ENCODE results near the gene AAMDC. TPM values are rescaled to one million over a fixed set of nuclear protein-coding genes. Genes with fewer than 3 reads are reported as not detected.
"Not testable (repeated sequence)": the region's sequence is repeated elsewhere in the genome, so short reads cannot be mapped to it uniquely, and the experiment has no call there.

AAMDC gene
- total RNA-seq, 1 experiment from 2014 or later = 22.8 TPM

DNA sequence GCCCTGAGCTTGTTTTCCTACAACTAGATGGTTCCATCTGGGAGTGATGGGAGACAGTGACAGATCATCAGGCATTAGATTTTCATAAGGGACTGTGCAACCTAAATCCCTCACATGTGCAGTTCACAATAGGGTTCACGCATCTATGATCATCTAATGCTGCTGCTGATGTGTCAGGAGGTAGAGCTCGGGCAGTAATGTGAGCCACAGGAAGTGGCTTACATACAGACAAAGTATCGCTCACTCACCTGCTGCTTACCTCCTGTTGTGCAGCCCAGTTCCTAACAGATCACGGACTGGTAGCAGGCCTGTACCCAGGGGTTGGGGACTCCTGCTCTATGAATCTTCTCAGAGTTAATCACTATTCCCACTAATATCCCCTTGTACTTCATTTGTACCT lies 12.4 kb downstream of the AAMDC start (continued):
- TF ChIP-seq FOXP4 (CRISPR knock-in tag; IDR thresholded peaks at IDR 0.05) = no peak

GRCh38 chr11:77842441-77843121 lies 21.6 kb downstream of the AAMDC start:
- Mint-ChIP-seq H3K27ac (no peak overlapping the region), H3K27me3 (ENCODE audit: low read depth) (no peaks in the 10 kb centered on the region), H3K4me1 (no peaks in the 10 kb centered on the region), H3K36me3 (peaks cover 44% of the 10 kb centered on the region), H3K9me3 (peaks cover 33% of the 10 kb centered on the region), H3K4me3 (no peak overlapping the region)
- ChIA-PET CTCF (no interaction called here), POLR2A (no interaction called here)
- TF ChIP-seq IRF2 (CRISPR knock-in tag; IDR thresholded peaks at IDR 0.05; ENCODE audit: borderline replicate concordance, low read depth) (no peak), SMAD3 (CRISPR knock-in tag; IDR thresholded peaks at IDR 0.05; ENCODE audit: borderline replicate concordance) (no peak), ZNF396 (CRISPR knock-in tag; IDR thresholded peaks at IDR 0.05; ENCODE audit: borderline replicate concordance) (no peak), ZBTB21 (CRISPR knock-in tag; IDR thresholded peaks at IDR 0.05; ENCODE audit: borderline replicate concordance) (no peak), GRHL2 (CRISPR knock-in tag; IDR thresholded peaks at IDR 0.05; ENCODE audit: insufficient replicate concordance, severe bottlenecking) (no peak), TEAD1 (CRISPR knock-in tag; IDR thresholded peaks at IDR 0.05) (no peak), MXD4 (CRISPR knock-in tag; IDR thresholded peaks at IDR 0.05; ENCODE audit: borderline replicate concordance) (no peak), NFATC4 (CRISPR knock-in tag; IDR thresholded peaks at IDR 0.05) (no peak), ETV6 (CRISPR knock-in tag; IDR thresholded peaks at IDR 0.05) (no peak), NFYB (CRISPR knock-in tag; conservative IDR thresholded peaks at IDR 0.05; ENCODE audit: low read depth) (no peak), ATF3 (CRISPR knock-in tag; conservative IDR thresholded peaks at IDR 0.05) (no peak), CBFB (CRISPR knock-in tag; IDR thresholded peaks at IDR 0.05; ENCODE audit: low read depth) (no peak), ZNF138 (CRISPR knock-in tag; conservative IDR thresholded peaks at IDR 0.05) (no peak), SOX15 (CRISPR knock-in tag; IDR thresholded peaks at IDR 0.05) (no peak), SP1 (CRISPR knock-in tag; conservative IDR thresholded peaks at IDR 0.05) (no peak), TP53 (CRISPR knock-in tag; IDR thresholded peaks at IDR 0.05) (no peak), ELF4 (CRISPR knock-in tag; IDR thresholded peaks at IDR 0.05; ENCODE audit: low read depth) (no peak), FOXJ3 (CRISPR knock-in tag; IDR thresholded peaks at IDR 0.05; ENCODE audit: borderline replicate concordance) (no peak), PREB (CRISPR knock-in tag; IDR thresholded peaks at IDR 0.05; ENCODE audit: borderline replicate concordance) (no peak)
- no peak for DNase-seq (ENCODE audit: low spot score)
- no peak for ATAC-seq

- ATAC-seq; H3K4me1 Mint-ChIP-seq; H3K27me3 Mint-ChIP-seq (ENCODE audit: low read depth); POLR2A ChIA-PET; CTCF ChIA-PET; H3K27ac Mint-ChIP-seq; DNase-seq (ENCODE audit: low spot score); H3K4me3 Mint-ChIP-seq: not testable (repeated sequence)
- H3K9me3 Mint-ChIP-seq = peaks cover 33% of the 10 kb centered on the region
- peaks cover 44% of the 10 kb centered on the region for H3K36me3 Mint-ChIP-seq
Measured at GRCh38 chr11:77843700-77844099, 22.8 kb downstream of the AAMDC start.

Data from WTC11 (cell line).